ENCODE measurements around the gene SMIM3. TPM values are rescaled to one million over a fixed set of nuclear protein-coding genes. Genes with fewer than 3 reads are reported as not detected.

SMIM3 gene
- total RNA-seq, 3 donors from 2014 or later, result 6.8 to 8.5 (median 7.4) TPM

Other genes starting within 250 kb of the SMIM3 start
- gene SYNPO, start 138.1 kb upstream of the SMIM3 start, total RNA-seq, result 1 to 10 TPM in 1 of 3 donors, under 1 TPM in 2; 0.56 to 1.4 (median 0.79) TPM
- under 1 TPM in 2 of 3 donors, not detected in 1; 0.21 to 0.86 TPM for gene MYOZ3, start 117.5 kb upstream of the SMIM3 start, total RNA-seq
- gene RBM22, start 77.7 kb upstream of the SMIM3 start, total RNA-seq, result 10 to 100 TPM; 81.6 to 92.7 (median 86.5) TPM
- gene DCTN4, start 19.7 kb upstream of the SMIM3 start, total RNA-seq, result 10 to 100 TPM; 35.9 to 42.2 (median 38.6) TPM
- 1 to 10 TPM in 2 of 3 donors, under 1 TPM in 1; 0.60 to 1.1 (median 1.1) TPM for gene IRGM, start 67.8 kb downstream of the SMIM3 start, total RNA-seq
- gene ZNF300, start 126.2 kb downstream of the SMIM3 start, total RNA-seq, result 1 to 10 TPM; 1.8 to 3.6 (median 2.1) TPM
- 1 to 10 TPM in 2 of 3 donors, under 1 TPM in 1; 0.47 to 1.1 (median 1.0) TPM for gene GPX3, start 241.8 kb downstream of the SMIM3 start, total RNA-seq